HG03103 (cell line): ENCODE results near the gene VPS37B.
"Not testable (repeated sequence)": the region's sequence is repeated elsewhere in the genome, so short reads cannot be mapped to it uniquely, and the experiment has no call there.

Experiments used
- ATAC-seq: cut with Tn5 transposase; IDR thresholded peaks from one replicate; pipeline ENCODE4 v1.9.1; 2021; ENCODE audit warnings: low read depth; ENCODE audit not compliant: unreplicated experiment

Gene VPS37B

GRCh38 chr12:122909442-122910288 is 13.7 kb upstream of the VPS37B start:
- ATAC-seq = no peak

GRCh38 chr12:122908915-122909314 is 13.0 kb upstream of the VPS37B start:
- no peak for ATAC-seq

GRCh38 chr12:122905258-122905657 is 9.3 kb upstream of the VPS37B start:
- ATAC-seq = not testable (repeated sequence)

GRCh38 chr12:122903693-122904034 is 7.7 kb upstream of the VPS37B start:
- ATAC-seq = no peak

- ATAC-seq = no peak
Measured at GRCh38 chr12:122902854-122903692, 7.1 kb upstream of the VPS37B start.

- no peak for ATAC-seq
Measured at GRCh38 chr12:122899887-122900286, 4.0 kb upstream of the VPS37B start.

- ATAC-seq = no peak
Measured at GRCh38 chr12:122896662-122897061, 738 bp upstream of the VPS37B start.

- ATAC-seq = no peak
Measured at GRCh38 chr12:122895320-122895703, 612 bp downstream of the VPS37B start.

GRCh38 chr12:122894193-122895121 is 1.5 kb downstream of the VPS37B start:
- no peak for ATAC-seq

GRCh38 chr12:122893208-122894153 is 2.4 kb downstream of the VPS37B start:
- no peak for ATAC-seq

- ATAC-seq = not testable (repeated sequence)
Measured at GRCh38 chr12:122892724-122893123, 3.2 kb downstream of the VPS37B start.

GRCh38 chr12:122891661-122892525 is 4.0 kb downstream of the VPS37B start:
- ATAC-seq = no peak

- ATAC-seq = no peak
Measured at GRCh38 chr12:122889761-122890520, 6.0 kb downstream of the VPS37B start.

- ATAC-seq = no peak
Measured at GRCh38 chr12:122888232-122888752, 7.6 kb downstream of the VPS37B start.

GRCh38 chr12:122887819-122888212 is 8.1 kb downstream of the VPS37B start:
- peak; percentile 17 for ATAC-seq

- peak; percentile 57 for ATAC-seq
Measured at GRCh38 chr12:122886851-122887818, 8.8 kb downstream of the VPS37B start.

- ATAC-seq = no peak
Measured at GRCh38 chr12:122886161-122886560, 9.8 kb downstream of the VPS37B start.
